ENCODE measurements around the gene SORCS2.

The SORCS2 gene

DNA sequence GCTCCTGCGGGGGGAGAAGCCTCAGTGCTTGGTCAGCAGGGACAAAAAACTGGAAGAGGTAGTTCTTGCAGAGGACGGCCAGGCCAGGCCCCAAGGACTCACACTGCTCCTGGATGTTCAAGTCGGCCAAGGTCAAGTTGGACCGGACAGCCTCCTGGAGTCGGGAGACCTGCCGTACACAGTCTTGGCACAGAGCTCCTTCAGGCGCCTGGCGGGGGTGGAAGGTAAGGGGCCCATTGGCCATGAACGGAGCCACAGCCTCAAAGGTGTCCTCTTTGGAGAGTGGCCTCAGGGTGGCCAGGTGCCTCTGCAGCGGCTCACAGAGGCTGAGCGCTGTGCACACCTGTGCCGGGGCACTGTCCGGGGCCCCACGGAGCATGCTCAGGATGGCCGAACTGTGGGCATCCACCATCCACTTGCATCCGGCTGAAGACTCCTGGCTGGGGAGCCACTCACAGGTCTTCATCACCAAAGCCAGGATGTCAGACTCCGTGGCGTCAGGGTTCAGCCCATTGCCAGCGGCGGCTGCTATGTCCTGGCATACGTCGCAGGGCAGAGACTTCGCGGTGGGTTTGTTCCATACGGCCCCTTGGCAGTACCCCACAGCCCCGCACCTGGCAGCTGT is 241.9 kb downstream of the SORCS2 start:
- Histone ChIP-seq H3K36me3 (ENCODE audit: insufficient read depth, low read length) (no peaks in the 10 kb centered on the region), H3K4me1 (ENCODE audit: insufficient read depth, low read length, severe bottlenecking) (no peaks in the 10 kb centered on the region), H3F3A (ENCODE audit: insufficient read depth, low read length) (no peaks in the 10 kb centered on the region), H4K20me1 (ENCODE audit: insufficient read depth, low read length) (no peaks in the 10 kb centered on the region), H2AFZ (ENCODE audit: low read length) (no peak overlapping the region), H3K27ac (ENCODE audit: low read depth, low read length, poor library complexity, severe bottlenecking) (no peak overlapping the region), H3K4me2 (ENCODE audit: low read length) (no peak overlapping the region), H3K27me3 (ENCODE audit: insufficient read depth, low read length) (no peaks in the 10 kb centered on the region), H3K9ac (ENCODE audit: low read length) (no peak overlapping the region), H3K9me3 (ENCODE audit: low read length) (no peaks in the 10 kb centered on the region), H3K79me2 (ENCODE audit: insufficient read depth, low read length) (no peaks in the 10 kb centered on the region), H3K4me3 (ENCODE audit: low read depth, low read length, poor library complexity, severe bottlenecking) (no peak overlapping the region), H3K9me2 (ENCODE audit: low read depth, low read length) (no peaks in the 10 kb centered on the region)
- TF ChIP-seq, protein P1, sequence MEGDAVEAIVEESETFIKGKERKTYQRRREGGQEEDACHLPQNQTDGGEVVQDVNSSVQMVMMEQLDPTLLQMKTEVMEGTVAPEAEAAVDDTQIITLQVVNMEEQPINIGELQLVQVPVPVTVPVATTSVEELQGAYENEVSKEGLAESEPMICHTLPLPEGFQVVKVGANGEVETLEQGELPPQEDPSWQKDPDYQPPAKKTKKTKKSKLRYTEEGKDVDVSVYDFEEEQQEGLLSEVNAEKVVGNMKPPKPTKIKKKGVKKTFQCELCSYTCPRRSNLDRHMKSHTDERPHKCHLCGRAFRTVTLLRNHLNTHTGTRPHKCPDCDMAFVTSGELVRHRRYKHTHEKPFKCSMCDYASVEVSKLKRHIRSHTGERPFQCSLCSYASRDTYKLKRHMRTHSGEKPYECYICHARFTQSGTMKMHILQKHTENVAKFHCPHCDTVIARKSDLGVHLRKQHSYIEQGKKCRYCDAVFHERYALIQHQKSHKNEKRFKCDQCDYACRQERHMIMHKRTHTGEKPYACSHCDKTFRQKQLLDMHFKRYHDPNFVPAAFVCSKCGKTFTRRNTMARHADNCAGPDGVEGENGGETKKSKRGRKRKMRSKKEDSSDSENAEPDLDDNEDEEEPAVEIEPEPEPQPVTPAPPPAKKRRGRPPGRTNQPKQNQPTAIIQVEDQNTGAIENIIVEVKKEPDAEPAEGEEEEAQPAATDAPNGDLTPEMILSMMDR (IDR thresholded peaks at IDR 0.05; ENCODE audit: low read length) = no peak
- TF ChIP-seq EZH2 (IDR thresholded peaks at IDR 0.05; ENCODE audit: borderline replicate concordance, low read length) = no peak

- H4K20me1 ChIP-seq (ENCODE audit: insufficient read depth, low read length) = no peaks in the 10 kb centered on the region
- H2AFZ ChIP-seq (ENCODE audit: low read length) = no peak within 1 kb of the TSS
- no peak for TF ChIP-seq EZH2 (IDR thresholded peaks at IDR 0.05; ENCODE audit: borderline replicate concordance, low read length)
- no peak within 1 kb of the TSS for H3K4me3 ChIP-seq (ENCODE audit: low read depth, low read length, poor library complexity, severe bottlenecking)
- no peaks in the 10 kb centered on the region for H3K27me3 ChIP-seq (ENCODE audit: insufficient read depth, low read length)
- H3K4me2 ChIP-seq (ENCODE audit: low read length) = no peak within 1 kb of the TSS
- H3K36me3 ChIP-seq (ENCODE audit: insufficient read depth, low read length) = no peaks in the 10 kb centered on the region
- H3K79me2 ChIP-seq (ENCODE audit: insufficient read depth, low read length) = no peaks in the 10 kb centered on the region
- H3K9me3 ChIP-seq (ENCODE audit: low read length) = no peaks in the 10 kb centered on the region
- no peaks in the 10 kb centered on the region for H3K4me1 ChIP-seq (ENCODE audit: insufficient read depth, low read length, severe bottlenecking)
- H3K27ac ChIP-seq (ENCODE audit: low read depth, low read length, poor library complexity, severe bottlenecking) = no peak within 1 kb of the TSS
- H3F3A ChIP-seq (ENCODE audit: insufficient read depth, low read length) = no peaks in the 10 kb centered on the region
- no peak within 1 kb of the TSS for H3K9ac ChIP-seq (ENCODE audit: low read length)
- no peaks in the 10 kb centered on the region for H3K9me2 ChIP-seq (ENCODE audit: low read depth, low read length)
Measured at GRCh38 chr4:7434766-7435150, 242.4 kb downstream of the SORCS2 start, which contains the start of gene PSAPL1. Gene PSAPL1 (minus strand): TSS chr4:7434930. CDS start chr4:7434879, 51 bp downstream.

- no peaks in the 10 kb centered on the region for H4K20me1 ChIP-seq (ENCODE audit: insufficient read depth, low read length)
- H3K36me3 ChIP-seq (ENCODE audit: insufficient read depth, low read length) = no peaks in the 10 kb centered on the region
- no peak overlapping the region for H3K9ac ChIP-seq (ENCODE audit: low read length)
- no peaks in the 10 kb centered on the region for H3K79me2 ChIP-seq (ENCODE audit: insufficient read depth, low read length)
- no peak overlapping the region for H3K4me2 ChIP-seq (ENCODE audit: low read length)
- H3K4me1 ChIP-seq (ENCODE audit: insufficient read depth, low read length, severe bottlenecking) = no peaks in the 10 kb centered on the region
- no peak overlapping the region for H3K27ac ChIP-seq (ENCODE audit: low read depth, low read length, poor library complexity, severe bottlenecking)
- no peaks in the 10 kb centered on the region for H3F3A ChIP-seq (ENCODE audit: insufficient read depth, low read length)
- no peak overlapping the region for H2AFZ ChIP-seq (ENCODE audit: low read length)
- TF ChIP-seq, protein P1 (IDR thresholded peaks at IDR 0.05; ENCODE audit: low read length) = no peak
- TF ChIP-seq EZH2 (IDR thresholded peaks at IDR 0.05; ENCODE audit: borderline replicate concordance, low read length) = no peak
- H3K27me3 ChIP-seq (ENCODE audit: insufficient read depth, low read length) = no peaks in the 10 kb centered on the region
- H3K9me2 ChIP-seq (ENCODE audit: low read depth, low read length) = no peaks in the 10 kb centered on the region
- no peak overlapping the region for H3K4me3 ChIP-seq (ENCODE audit: low read depth, low read length, poor library complexity, severe bottlenecking)
- H3K9me3 ChIP-seq (ENCODE audit: low read length) = no peaks in the 10 kb centered on the region
Measured at GRCh38 chr4:7435471-7436061, 243.2 kb downstream of the SORCS2 start.

DNA sequence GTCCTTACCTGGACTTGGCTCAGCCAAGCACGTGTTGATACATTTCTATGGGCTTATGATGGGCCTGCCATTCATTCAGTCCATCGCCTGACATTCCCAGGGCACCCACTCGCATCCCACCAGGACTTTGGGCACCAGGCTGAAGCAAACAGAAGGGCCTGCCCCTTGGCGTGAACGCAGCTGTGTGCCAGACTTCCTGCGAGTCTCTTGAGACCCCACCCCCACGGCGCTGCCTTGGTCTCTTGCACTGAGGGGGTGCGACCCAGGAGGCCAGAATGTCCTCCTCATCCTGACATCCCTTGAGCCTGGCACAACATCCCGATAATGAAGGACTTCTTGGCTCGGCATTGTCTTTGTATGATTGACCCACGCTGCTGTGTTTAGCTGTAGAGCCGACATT is 243.9 kb downstream of the SORCS2 start:
- TF ChIP-seq, protein P1 (IDR thresholded peaks at IDR 0.05; ENCODE audit: low read length) = no peak
- no peak for TF ChIP-seq EZH2 (IDR thresholded peaks at IDR 0.05; ENCODE audit: borderline replicate concordance, low read length)
- H3K4me1 ChIP-seq (ENCODE audit: insufficient read depth, low read length, severe bottlenecking) = no peaks in the 10 kb centered on the region
- H3K36me3 ChIP-seq (ENCODE audit: insufficient read depth, low read length) = no peaks in the 10 kb centered on the region
- H3K4me2 ChIP-seq (ENCODE audit: low read length) = no peak overlapping the region
- H3K9me2 ChIP-seq (ENCODE audit: low read depth, low read length) = no peaks in the 10 kb centered on the region
- no peak overlapping the region for H3K27ac ChIP-seq (ENCODE audit: low read depth, low read length, poor library complexity, severe bottlenecking)
- H3K4me3 ChIP-seq (ENCODE audit: low read depth, low read length, poor library complexity, severe bottlenecking) = no peak overlapping the region
- H3K9me3 ChIP-seq (ENCODE audit: low read length) = no peaks in the 10 kb centered on the region
- H3K27me3 ChIP-seq (ENCODE audit: insufficient read depth, low read length) = no peaks in the 10 kb centered on the region
- no peaks in the 10 kb centered on the region for H4K20me1 ChIP-seq (ENCODE audit: insufficient read depth, low read length)
- no peak overlapping the region for H3K9ac ChIP-seq (ENCODE audit: low read length)
- no peaks in the 10 kb centered on the region for H3F3A ChIP-seq (ENCODE audit: insufficient read depth, low read length)
- H2AFZ ChIP-seq (ENCODE audit: low read length) = no peak overlapping the region
- H3K79me2 ChIP-seq (ENCODE audit: insufficient read depth, low read length) = no peaks in the 10 kb centered on the region

Data from OCI-LY1 (cell line).